ENCODE results near the gene ANK2.
"Not testable (repeated sequence)": the region's sequence is repeated elsewhere in the genome, so short reads cannot be mapped to it uniquely, and the experiment has no call there.

The ANK2 gene

GRCh38 chr4:113057891-113058290 lies 8.4 kb downstream of the ANK2 start:
- TF ChIP-seq CTCF (conservative IDR thresholded peaks at IDR 0.05; ENCODE audit: low read depth, low read length) = no peak
- no peak overlapping the region for H3K4me3 ChIP-seq (ENCODE audit: low read depth, low read length)
- peak; percentile 9 for DNase-seq (ENCODE audit: low read depth)

GRCh38 chr4:113059449-113060182 lies 10.2 kb downstream of the ANK2 start:
- no peak for TF ChIP-seq CTCF (conservative IDR thresholded peaks at IDR 0.05; ENCODE audit: low read depth, low read length)
- no peak for DNase-seq (ENCODE audit: low read depth)

GRCh38 chr4:113060853-113061252 lies 11.4 kb downstream of the ANK2 start:
- no peak for DNase-seq (ENCODE audit: low read depth)
- no peak overlapping the region for H3K4me3 ChIP-seq (ENCODE audit: low read depth, low read length)
- TF ChIP-seq CTCF (conservative IDR thresholded peaks at IDR 0.05; ENCODE audit: low read depth, low read length) = no peak

More at GRCh38 chr4:113059449-113060182, 10.2 kb downstream of the ANK2 start:
- no peak overlapping the region for H3K4me3 ChIP-seq (ENCODE audit: low read depth, low read length)

- H3K4me3 ChIP-seq (ENCODE audit: low read depth, low read length) = no peak overlapping the region
- no peak for DNase-seq (ENCODE audit: low read depth)
- TF ChIP-seq CTCF (conservative IDR thresholded peaks at IDR 0.05; ENCODE audit: low read depth, low read length) = no peak
Measured at GRCh38 chr4:113064244-113064643, 14.8 kb downstream of the ANK2 start.

- H3K4me3 ChIP-seq (ENCODE audit: low read depth, low read length) = no peak overlapping the region
- TF ChIP-seq CTCF (conservative IDR thresholded peaks at IDR 0.05; ENCODE audit: low read depth, low read length) = no peak
- no peak for DNase-seq (ENCODE audit: low read depth)
Measured at GRCh38 chr4:113065629-113066028, 16.2 kb downstream of the ANK2 start.

GRCh38 chr4:113068771-113069170 lies 19.3 kb downstream of the ANK2 start:
- DNase-seq (ENCODE audit: low read depth); H3K4me3 ChIP-seq (ENCODE audit: low read depth, low read length): not testable (repeated sequence)

GRCh38 chr4:113069212-113069892 lies 19.9 kb downstream of the ANK2 start:
- TF ChIP-seq CTCF (conservative IDR thresholded peaks at IDR 0.05; ENCODE audit: low read depth, low read length) = no peak
- no peak for DNase-seq (ENCODE audit: low read depth)
- H3K4me3 ChIP-seq (ENCODE audit: low read depth, low read length) = no peak overlapping the region
